Breast epithelium (tissue), 4 donors: ENCODE data around the gene TGFBRAP1. TPM values are rescaled to one million over a fixed set of nuclear protein-coding genes. Genes with fewer than 3 reads are reported as not detected.

Experiments
- DNase-seq, 2 donors: peaks; one replicate each; pipeline ENCODE4 v3.0.0-alpha.2; 2019; ENCODE audit warnings: low spot score in 2 of 2
- H3K27ac ChIP-seq, 2 donors: fragments of 200-600 bp; sonication (generic) in 1 of 2; one replicate each; pipeline ENCODE4 v1.5.1; 2016 to 2019; ENCODE audit warnings: mild to moderate bottlenecking in 1 of 2
- H3K27me3 ChIP-seq, 2 donors: fragments of 200-600 bp; sonication (generic) in 1 of 2; one replicate each; pipeline versions ENCODE4 v1.5.1 to v1.6.0; 2017 to 2019; ENCODE audit warnings: control low read depth in 1 of 2, mild to moderate bottlenecking in 1 of 2
- H3K36me3 ChIP-seq: fragments of 200-600 bp; one replicate; pipeline ENCODE4 v1.5.1; 2019
- H3K4me1 ChIP-seq, 2 donors: fragments of 200-600 bp; sonication (generic); one replicate each; pipeline ENCODE4 v1.5.1; 2016 to 2019; ENCODE audit warnings: control low read depth in 1 of 2
- H3K4me3 ChIP-seq, 3 donors: fragments of 200-600 bp; sonication (generic); 1 replicate in 2 of 3; 2 replicates in 1 of 3; pipeline ENCODE4 v1.5.1; 2016 to 2019; ENCODE audit warnings: mild to moderate bottlenecking in 3 of 3, moderate library complexity in 2 of 3
- H3K9me3 ChIP-seq, 2 donors: fragments of 200-600 bp; sonication (generic) in 1 of 2; one replicate each; pipeline ENCODE4 v1.5.1; 2016 to 2019; ENCODE audit warnings: control low read depth in 1 of 2
- CTCF ChIP-seq, 3 donors: fragments of 450-650 bp; IDR thresholded peaks; one replicate each; pipeline ENCODE4 v1.5.1; 2016 to 2017; ENCODE audit warnings: antibody characterized with exemption in 3 of 3, mild to moderate bottlenecking in 3 of 3, moderate library complexity in 3 of 3
- POLR2A ChIP-seq: fragments of 450-650 bp; IDR thresholded peaks from one replicate; pipeline ENCODE4 v1.6.1; 2016; ENCODE audit warnings: antibody characterized with exemption, mild to moderate bottlenecking, moderate library complexity
- POLR2AphosphoS5 ChIP-seq, 3 donors: sonication (generic); formaldehyde crosslinking; IDR thresholded peaks; one replicate each; pipeline ENCODE4 v1.6.1; 2017; ENCODE audit warnings: antibody characterized with exemption in 3 of 3
- intact Hi-C: fragments of 100-400 bp; cut with DNase I; formaldehyde crosslinking; loops from one replicate; pipeline ENCODE4 v1.15.1; 2023; ENCODE audit warnings: low total_unique reads
- total RNA-seq, 3 donors: library from RNA; depleted of rRNA; stranded (reverse); fragments of >200 nt; gene quantifications; one replicate each; pipeline ENCODE4 v1.1.0, GENCODE V29; 2016

The TGFBRAP1 gene
- total RNA-seq, 3 donors from 2014 or later, result 24.6 to 29.8 (median 28.5) TPM

- H3K36me3 ChIP-seq, result no peaks in the 10 kb centered on the region
- H3K4me1 ChIP-seq, result no peaks in the 10 kb centered on the region
- no peak for DNase-seq
- no peak overlapping the region for H3K27ac ChIP-seq
- TF ChIP-seq POLR2AphosphoS5 (IDR thresholded peaks at IDR 0.05) (no peak), CTCF (IDR thresholded peaks at IDR 0.05) (no peak), POLR2A (no peak)
- no peak overlapping the region for H3K4me3 ChIP-seq
- no peaks in the 10 kb centered on the region for H3K27me3 ChIP-seq
- intact Hi-C loops, result no loop called here
- no peaks in the 10 kb centered on the region for H3K9me3 ChIP-seq
Measured at GRCh38 chr2:105244451-105244850, 85.1 kb downstream of the TGFBRAP1 start.

DNA sequence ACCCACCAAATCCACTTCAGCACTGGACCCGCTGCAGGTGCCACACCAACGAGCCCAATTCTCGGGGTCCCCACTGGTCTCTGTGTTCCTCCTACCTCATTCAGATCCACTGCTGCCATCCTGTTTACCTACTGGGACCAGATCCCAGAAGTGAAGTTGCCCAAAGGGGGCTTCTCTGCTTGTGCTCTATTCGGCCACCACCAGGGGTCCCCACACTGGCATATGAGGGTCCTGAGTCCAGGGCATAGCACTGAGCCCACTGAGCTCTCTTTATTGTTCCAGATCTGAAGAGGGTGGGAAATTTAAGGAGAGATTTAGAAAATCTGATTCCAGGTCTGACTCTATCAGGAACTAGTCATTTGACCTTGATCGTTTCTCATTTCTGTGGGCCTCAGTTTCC lies 85.6 kb downstream of the TGFBRAP1 start:
- no peak for TF ChIP-seq POLR2A
- TF ChIP-seq POLR2AphosphoS5 (IDR thresholded peaks at IDR 0.05), result no peak
- TF ChIP-seq CTCF (IDR thresholded peaks at IDR 0.05), result no peak
- H3K4me1 ChIP-seq, result no peaks in the 10 kb centered on the region
- H3K4me3 ChIP-seq, result no peak overlapping the region
- no peak for DNase-seq
- H3K27me3 ChIP-seq, result no peaks in the 10 kb centered on the region
- no peaks in the 10 kb centered on the region for H3K9me3 ChIP-seq
- no peaks in the 10 kb centered on the region for H3K36me3 ChIP-seq
- intact Hi-C loops, result no loop called here
- H3K27ac ChIP-seq, result no peak overlapping the region

DNA sequence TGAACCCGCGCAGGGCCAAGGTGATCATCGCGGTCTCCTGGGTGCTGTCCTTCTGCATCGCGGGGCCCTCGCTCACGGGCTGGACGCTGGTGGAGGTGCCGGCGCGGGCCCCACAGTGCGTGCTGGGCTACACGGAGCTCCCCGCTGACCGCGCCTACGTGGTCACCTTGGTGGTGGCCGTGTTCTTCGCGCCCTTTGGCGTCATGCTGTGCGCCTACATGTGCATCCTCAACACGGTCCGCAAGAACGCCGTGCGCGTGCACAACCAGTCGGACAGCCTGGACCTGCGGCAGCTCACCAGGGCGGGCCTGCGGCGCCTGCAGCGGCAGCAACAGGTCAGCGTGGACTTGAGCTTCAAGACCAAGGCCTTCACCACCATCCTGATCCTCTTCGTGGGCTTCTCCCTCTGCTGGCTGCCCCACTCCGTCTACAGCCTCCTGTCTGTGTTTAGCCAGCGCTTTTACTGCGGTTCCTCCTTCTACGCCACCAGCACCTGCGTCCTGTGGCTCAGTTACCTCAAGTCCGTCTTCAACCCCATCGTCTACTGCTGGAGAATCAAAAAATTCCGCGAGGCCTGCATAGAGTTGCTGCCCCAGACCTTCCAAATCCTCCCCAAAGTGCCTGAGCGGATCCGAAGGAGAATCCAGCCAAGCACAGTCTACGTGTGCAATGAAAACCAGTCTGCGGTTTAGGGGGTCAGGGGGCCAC lies 87.1 kb downstream of the TGFBRAP1 start:
- no peak for DNase-seq
- no peaks in the 10 kb centered on the region for H3K4me1 ChIP-seq
- no peak overlapping the region for H3K27ac ChIP-seq
- H3K4me3 ChIP-seq, result no peak overlapping the region
- H3K36me3 ChIP-seq, result no peaks in the 10 kb centered on the region
- TF ChIP-seq POLR2A (no peak), POLR2AphosphoS5 (IDR thresholded peaks at IDR 0.05) (no peak), CTCF (IDR thresholded peaks at IDR 0.05) (no peak)
- intact Hi-C loops, result no loop called here
- H3K27me3 ChIP-seq, result no peaks in the 10 kb centered on the region
- H3K9me3 ChIP-seq, result no peaks in the 10 kb centered on the region

DNA sequence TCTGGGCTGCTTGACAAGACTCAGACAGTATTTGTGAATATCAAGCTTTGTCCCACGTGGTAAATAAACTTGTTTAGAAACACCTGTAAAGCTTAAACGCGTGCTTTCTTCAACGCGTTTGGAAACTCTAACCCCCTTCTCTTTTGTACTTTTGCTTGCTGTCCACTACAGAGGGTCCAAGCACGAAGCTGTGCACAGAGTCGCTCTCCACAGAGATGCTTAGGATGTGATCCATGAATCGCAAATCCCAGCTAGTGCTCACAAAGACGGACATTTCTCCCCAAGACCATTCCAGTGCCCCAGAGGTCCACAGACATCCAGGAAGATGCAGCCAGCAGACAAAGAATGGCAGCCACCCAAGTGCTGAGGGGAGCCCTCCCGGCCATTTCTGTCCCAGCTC lies 88.1 kb downstream of the TGFBRAP1 start, which contains the start of gene GPR45:
GPR45 (plus strand) TSS at position 301 of the 400 bp plus-strand sequence. CDS start 116 bp downstream, outside the sequence.
- Histone ChIP-seq H3K4me1 (no peaks in the 10 kb centered on the region), H3K9me3 (no peaks in the 10 kb centered on the region), H3K27me3 (no peaks in the 10 kb centered on the region), H3K36me3 (no peaks in the 10 kb centered on the region), H3K27ac (no peak within 1 kb of the TSS), H3K4me3 (no peak within 1 kb of the TSS)
- no peak for TF ChIP-seq POLR2A
- TF ChIP-seq POLR2AphosphoS5 (IDR thresholded peaks at IDR 0.05), result no peak
- no peak for TF ChIP-seq CTCF (IDR thresholded peaks at IDR 0.05)
- DNase-seq, result no peak
- intact Hi-C loops, result no loop called here

DNA sequence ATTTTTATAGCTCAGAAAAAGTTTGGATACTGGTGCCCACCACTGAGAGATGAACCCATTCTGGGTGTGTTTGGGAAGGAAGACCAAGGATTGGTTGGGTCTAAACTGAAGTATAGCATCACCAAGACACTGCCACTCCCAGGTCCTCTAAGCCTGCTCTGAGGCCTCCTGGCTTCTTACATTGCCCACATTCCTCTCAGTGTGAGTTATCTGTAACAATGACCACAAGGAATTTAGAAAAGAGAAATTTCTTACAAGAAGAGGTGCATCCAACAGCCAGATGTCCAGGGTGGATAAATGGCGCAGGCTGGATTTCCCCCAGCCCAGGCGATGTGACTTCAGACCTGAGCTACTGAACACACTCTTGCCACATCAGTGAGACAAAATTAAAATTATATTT lies 89.6 kb downstream of the TGFBRAP1 start:
- Histone ChIP-seq H3K27me3 (no peaks in the 10 kb centered on the region), H3K36me3 (no peaks in the 10 kb centered on the region), H3K4me3 (no peak overlapping the region), H3K27ac (no peak overlapping the region), H3K4me1 (no peaks in the 10 kb centered on the region), H3K9me3 (no peaks in the 10 kb centered on the region)
- no peak for TF ChIP-seq POLR2A
- no peak for TF ChIP-seq CTCF (IDR thresholded peaks at IDR 0.05)
- no peak for TF ChIP-seq POLR2AphosphoS5 (IDR thresholded peaks at IDR 0.05)
- intact Hi-C loops, result loop anchor here (10.0 kb wide), 1 partner anchor 145 kb away; no protein-coding TSS in a partner anchor
- DNase-seq, result no peak
